HFFc6 (cell line): ENCODE measurements around the gene PPAN. TPM values are rescaled to one million over a fixed set of nuclear protein-coding genes. Genes with fewer than 3 reads are reported as not detected.

Experiments used
- DNase-seq: peaks from one replicate; pipeline ENCODE4 v3.0.0-alpha.2; 2018
- H3K27ac Mint-ChIP-seq: 2 replicates; pipeline ENCODE4 v1.8.0; 2020; ENCODE audit warnings: mild to moderate bottlenecking, mixed read lengths
- H3K27me3 Mint-ChIP-seq: 2 replicates; pipeline ENCODE4 v1.8.0; 2021; ENCODE audit warnings: mild to moderate bottlenecking, moderate library complexity, mixed read lengths; ENCODE audit not compliant: insufficient read depth
- H3K36me3 Mint-ChIP-seq: 2 replicates; pipeline ENCODE4 v1.8.0; 2021; ENCODE audit warnings: low read depth, mixed read lengths
- H3K4me1 Mint-ChIP-seq: 2 replicates; pipeline ENCODE4 v1.8.0; 2020; ENCODE audit warnings: low read depth, mixed read lengths
- H3K4me3 Mint-ChIP-seq: 2 replicates; pipeline ENCODE4 v1.8.0; 2020; ENCODE audit warnings: mild to moderate bottlenecking, moderate library complexity, mixed read lengths
- H3K9me3 Mint-ChIP-seq: 2 replicates; pipeline ENCODE4 v1.8.0; 2020; ENCODE audit warnings: mild to moderate bottlenecking, mixed read lengths
- total RNA-seq, 6 experiments: library from RNA; stranded (reverse); fragmentation: NEBNext Ultra II Directional; extraction: Animal tissue kit (Norgen Biotek cat#: 25700); gene quantifications; 2 replicates in 1 of 6; 3 replicates in 5 of 6; pipeline ENCODE4 v1.2.3, GENCODE V29; 2021
- TF ChIP-seq, protein P1 (sequence below): fragments of 200-600 bp; sonication (generic); IDR thresholded peaks from 2 replicates; pipeline ENCODE4 v1.5.0; 2021; ENCODE audit warnings: antibody characterized with exemption, mild to moderate bottlenecking

PPAN gene
- total RNA-seq, 6 experiments from 2014 or later: 36.4 to 42.2 (median 41.0) TPM

- peaks cover 14% of the 10 kb centered on the region for H3K27me3 Mint-ChIP-seq
- peaks cover 21% of the 10 kb centered on the region for H3K4me1 Mint-ChIP-seq
- no peak for DNase-seq
- no peaks in the 10 kb centered on the region for H3K9me3 Mint-ChIP-seq
- no peak overlapping the region for H3K4me3 Mint-ChIP-seq
- peaks cover 14% of the 10 kb centered on the region for H3K36me3 Mint-ChIP-seq
- TF ChIP-seq, protein P1, sequence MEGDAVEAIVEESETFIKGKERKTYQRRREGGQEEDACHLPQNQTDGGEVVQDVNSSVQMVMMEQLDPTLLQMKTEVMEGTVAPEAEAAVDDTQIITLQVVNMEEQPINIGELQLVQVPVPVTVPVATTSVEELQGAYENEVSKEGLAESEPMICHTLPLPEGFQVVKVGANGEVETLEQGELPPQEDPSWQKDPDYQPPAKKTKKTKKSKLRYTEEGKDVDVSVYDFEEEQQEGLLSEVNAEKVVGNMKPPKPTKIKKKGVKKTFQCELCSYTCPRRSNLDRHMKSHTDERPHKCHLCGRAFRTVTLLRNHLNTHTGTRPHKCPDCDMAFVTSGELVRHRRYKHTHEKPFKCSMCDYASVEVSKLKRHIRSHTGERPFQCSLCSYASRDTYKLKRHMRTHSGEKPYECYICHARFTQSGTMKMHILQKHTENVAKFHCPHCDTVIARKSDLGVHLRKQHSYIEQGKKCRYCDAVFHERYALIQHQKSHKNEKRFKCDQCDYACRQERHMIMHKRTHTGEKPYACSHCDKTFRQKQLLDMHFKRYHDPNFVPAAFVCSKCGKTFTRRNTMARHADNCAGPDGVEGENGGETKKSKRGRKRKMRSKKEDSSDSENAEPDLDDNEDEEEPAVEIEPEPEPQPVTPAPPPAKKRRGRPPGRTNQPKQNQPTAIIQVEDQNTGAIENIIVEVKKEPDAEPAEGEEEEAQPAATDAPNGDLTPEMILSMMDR: no peak
- H3K27ac Mint-ChIP-seq: no peak overlapping the region; the same call in 1 of the 2 replicates
Observed at GRCh38 chr19:10110076-10110971, 4.2 kb downstream of the PPAN start.

DNA sequence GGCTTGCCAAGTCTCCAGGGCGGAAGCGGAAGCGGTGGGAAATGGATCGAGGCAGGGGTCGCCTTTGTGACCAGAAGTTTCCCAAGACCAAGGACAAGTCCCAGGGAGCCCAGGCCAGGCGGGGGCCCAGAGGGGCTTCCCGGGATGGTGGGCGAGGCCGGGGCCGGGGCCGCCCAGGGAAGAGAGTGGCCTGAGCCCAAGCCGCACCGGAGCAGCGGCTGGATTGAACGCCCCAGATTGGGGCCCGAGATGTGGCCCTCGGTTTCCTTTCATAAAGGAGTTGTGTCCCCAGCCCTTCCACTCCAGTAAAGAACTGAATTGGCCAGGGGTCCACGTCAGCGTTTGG, 4.8 kb downstream of the PPAN start:
- no peaks in the 10 kb centered on the region for H3K9me3 Mint-ChIP-seq
- TF ChIP-seq, protein P1: no peak
- peaks cover 15% of the 10 kb centered on the region for H3K27me3 Mint-ChIP-seq
- peaks cover 21% of the 10 kb centered on the region for H3K4me1 Mint-ChIP-seq
- DNase-seq: no peak
- H3K36me3 Mint-ChIP-seq: peaks cover 15% of the 10 kb centered on the region
- H3K27ac Mint-ChIP-seq: no peak overlapping the region; the same call in 1 of the 2 replicates
- no peak overlapping the region for H3K4me3 Mint-ChIP-seq

GRCh38 chr19:10111405-10111811, 5.2 kb downstream of the PPAN start, which contains the start of gene P2RY11:
TSS of gene P2RY11 (plus strand) at chr19:10111693. CDS start at chr19:10111722, 29 bp downstream.
- TF ChIP-seq, protein P1: no peak
- H3K36me3 Mint-ChIP-seq: peaks cover 20% of the 10 kb centered on the region
- DNase-seq: no peak
- no peaks in the 10 kb centered on the region for H3K9me3 Mint-ChIP-seq
- H3K27ac Mint-ChIP-seq: peak within 1 kb of the TSS; percentile 75
- peaks cover 21% of the 10 kb centered on the region for H3K4me1 Mint-ChIP-seq
- peak within 1 kb of the TSS; percentile 4; the same call in 1 of the 2 replicates for H3K4me3 Mint-ChIP-seq
- peaks cover 18% of the 10 kb centered on the region for H3K27me3 Mint-ChIP-seq

DNA sequence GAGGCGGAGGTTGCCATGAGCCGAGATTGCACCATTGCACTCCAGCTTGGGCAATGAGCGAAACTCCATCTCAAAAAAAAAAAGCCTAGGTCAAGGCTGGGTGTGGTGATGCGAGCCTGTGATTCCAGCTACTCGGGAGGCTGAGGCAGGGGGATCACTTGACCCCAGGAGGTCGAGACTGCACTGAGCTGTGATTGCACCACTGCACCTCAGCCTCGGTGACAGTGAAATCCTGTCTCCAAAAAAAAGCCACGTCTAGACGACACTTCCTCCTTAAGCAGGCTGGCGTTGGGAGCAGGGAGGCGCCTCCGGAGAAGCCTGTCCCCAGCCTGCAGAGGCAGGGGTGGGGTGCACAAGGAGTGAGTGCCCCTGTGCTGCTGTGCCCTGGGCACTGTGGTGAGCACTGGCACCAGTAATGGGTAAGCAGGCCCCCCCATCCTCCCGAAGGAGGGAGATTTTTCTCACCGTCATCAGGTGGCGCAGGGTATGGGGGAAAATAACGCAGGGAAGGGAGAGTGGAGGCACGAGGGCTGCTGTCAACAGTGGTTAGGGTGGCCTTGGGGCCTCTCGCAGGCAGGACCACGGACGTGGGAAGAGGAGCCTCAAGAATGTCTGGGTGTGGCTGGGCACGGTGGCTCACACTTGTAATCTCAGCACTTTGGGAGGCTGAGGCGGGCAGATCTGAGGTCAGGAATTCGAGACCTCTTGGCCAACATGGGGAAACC, 6.0 kb downstream of the PPAN start:
- TF ChIP-seq, protein P1: no peak
- no peak for DNase-seq
- H3K36me3 Mint-ChIP-seq: peaks cover 14% of the 10 kb centered on the region
- peak overlapping the region; percentile 75 for H3K27ac Mint-ChIP-seq
- H3K27me3 Mint-ChIP-seq: peaks cover 18% of the 10 kb centered on the region
- H3K4me1 Mint-ChIP-seq: peaks cover 15% of the 10 kb centered on the region
- peak overlapping the region; percentile 4; the same call in 1 of the 2 replicates for H3K4me3 Mint-ChIP-seq
- no peaks in the 10 kb centered on the region for H3K9me3 Mint-ChIP-seq

DNA sequence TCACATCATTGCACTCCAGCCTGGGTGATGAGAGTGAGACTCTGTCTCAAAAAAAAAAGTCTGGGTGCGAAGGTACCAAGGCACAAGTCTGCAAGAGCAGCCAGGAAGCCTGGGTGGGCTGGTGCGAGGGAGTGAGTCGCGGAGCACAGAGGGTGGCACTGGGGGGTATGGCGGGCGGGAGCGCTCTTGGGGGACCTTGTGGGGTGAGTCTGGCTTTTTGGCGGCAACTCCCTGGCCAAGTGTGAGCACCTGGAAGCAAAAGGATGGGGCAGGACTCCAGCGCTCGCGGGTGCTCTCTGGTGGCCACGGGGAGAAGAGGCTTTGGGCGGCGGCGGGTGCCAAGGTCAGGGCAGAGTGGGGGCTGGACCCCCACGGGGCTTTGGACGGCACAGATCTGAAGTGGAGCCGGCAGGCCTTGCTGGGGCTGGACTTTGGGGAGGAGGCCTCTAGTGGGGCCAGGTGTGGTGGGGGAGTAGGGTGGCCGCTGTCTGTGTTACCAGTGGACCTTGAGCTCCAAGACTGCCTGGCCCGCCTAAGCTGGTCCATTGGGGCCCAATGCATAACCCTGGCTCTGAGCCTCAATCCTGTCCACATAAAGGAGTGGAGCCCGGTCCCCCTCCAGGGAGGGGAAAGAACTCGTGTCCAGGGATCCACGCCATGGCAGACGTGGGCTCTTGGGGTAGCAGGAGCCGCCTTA, 6.9 kb downstream of the PPAN start:
- Mint-ChIP-seq H3K4me1 (peaks cover 12% of the 10 kb centered on the region), H3K4me3 (no peak overlapping the region), H3K9me3 (no peaks in the 10 kb centered on the region), H3K36me3 (peaks cover 12% of the 10 kb centered on the region), H3K27me3 (peaks cover 18% of the 10 kb centered on the region), H3K27ac (peak overlapping the region; percentile 75)
- TF ChIP-seq, protein P1: peak; percentile 76
- DNase-seq: no peak
